Measurements from ENCODE around the gene NOP16. TPM values are rescaled to one million over a fixed set of nuclear protein-coding genes. Genes with fewer than 3 reads are reported as not detected.
"Not testable (repeated sequence)": the region's sequence is repeated elsewhere in the genome, so short reads cannot be mapped to it uniquely, and the experiment has no call there.

NOP16 gene
- polyA plus RNA-seq, 12 donors, result 21.8 to 30.9 (median 26.4) TPM; not detected in 2

DNA sequence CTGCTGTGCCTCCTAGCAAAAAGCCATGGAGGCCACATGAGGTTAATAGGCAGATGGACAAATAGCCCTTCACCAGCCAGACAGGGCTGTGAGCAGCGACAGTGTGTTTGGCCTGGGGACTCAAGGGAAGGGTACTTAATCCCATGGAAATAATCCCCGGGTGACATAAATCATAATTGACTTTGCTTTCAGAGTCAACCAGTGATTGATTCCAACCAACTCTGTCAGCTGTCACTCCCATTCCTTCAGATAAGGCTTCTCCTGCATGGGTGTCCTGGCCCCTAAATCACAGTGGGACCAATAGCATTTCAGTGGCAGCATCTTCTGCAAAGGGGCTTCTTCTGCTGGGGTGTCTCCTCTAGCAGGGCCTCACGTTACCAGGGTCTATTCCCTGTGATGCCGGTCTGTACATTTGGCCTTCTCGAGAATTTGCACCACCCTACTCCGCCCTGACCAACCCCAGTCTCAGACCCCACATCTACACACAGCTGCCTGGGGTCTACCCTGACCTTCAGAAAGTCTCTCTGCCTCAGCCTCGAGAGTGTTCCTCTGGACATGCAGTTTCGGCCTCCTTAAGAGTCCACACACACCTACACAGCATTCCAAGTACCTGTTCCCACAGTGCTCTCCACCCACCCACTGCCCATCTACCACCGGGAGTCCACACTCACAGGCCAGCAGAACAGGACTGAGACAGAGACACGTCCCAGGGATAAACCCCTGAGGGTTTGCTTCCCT lies 24.3 kb upstream of the NOP16 start:
- DNase-seq, result no peak

DNA sequence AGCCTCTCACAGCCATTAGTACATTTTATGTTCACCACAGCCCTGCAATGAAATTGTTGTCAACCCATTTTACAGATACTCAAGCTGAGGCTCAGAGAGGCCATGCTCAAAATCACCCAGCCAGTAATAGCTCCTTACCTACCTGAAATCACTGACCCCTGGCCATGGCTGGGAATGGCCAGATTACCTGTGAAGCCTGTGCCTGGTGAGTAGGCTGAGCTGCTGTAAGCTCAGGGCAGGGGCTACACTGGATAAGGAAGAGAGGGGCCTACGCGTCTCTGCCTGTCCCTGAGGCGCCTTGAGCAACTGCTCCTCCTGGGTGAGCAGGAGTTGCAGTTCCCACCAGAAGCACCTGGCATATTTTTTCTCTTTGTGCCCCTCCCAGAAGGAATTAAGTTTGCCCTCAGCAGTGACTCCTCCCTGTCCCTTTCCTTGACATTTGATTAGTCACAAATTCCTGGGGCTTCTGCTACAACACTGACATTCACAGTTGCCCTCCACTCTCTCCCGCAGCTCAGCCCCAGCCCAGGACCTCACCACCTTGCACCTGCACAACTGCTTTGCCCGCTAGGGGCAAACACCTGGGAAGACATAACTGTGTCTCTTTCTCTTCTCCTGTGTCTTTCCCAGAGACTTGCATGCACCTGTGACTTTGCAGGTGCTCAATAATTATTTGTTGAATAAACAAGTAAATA lies 22.2 kb upstream of the NOP16 start:
- no peak for DNase-seq

DNA sequence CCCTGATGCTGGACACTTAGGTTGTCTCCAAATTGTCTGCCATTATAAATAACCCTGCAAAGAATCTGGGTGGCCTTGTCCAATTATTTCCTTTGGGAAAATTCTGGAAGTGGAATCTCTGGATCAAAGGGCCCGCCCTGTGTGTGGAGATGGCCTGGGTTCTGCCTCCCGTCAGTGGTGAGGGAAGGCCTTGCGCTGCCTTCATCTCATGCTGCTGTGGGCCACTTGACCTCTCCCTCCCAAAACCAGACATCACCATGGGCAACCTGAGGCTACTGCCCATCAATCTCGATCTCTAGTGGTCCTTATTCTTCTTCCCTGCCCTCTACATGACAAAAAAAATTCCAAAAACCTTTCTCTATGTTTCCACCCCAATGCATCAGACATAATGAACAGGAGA lies 21.4 kb upstream of the NOP16 start:
- no peak for DNase-seq

DNA sequence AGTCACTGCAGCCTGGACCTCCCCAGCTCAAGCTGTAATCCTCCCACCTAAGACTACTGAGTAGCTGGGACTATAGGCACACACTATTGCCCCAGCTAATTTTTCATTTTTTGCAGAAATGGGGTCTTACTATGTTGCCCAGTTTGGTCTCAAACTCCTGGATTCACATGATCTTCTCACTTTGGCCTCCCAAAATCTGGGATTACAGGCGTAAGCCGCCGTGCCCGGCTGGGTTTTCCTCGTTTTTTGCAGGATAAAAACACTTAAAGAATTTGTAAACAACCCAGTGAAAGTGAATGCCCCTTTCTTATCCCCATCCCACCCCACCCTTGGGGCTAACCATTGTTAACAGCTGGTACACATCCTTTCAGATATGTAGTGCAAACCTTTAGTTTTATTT lies 20.2 kb upstream of the NOP16 start:
- DNase-seq, result no peak

DNA sequence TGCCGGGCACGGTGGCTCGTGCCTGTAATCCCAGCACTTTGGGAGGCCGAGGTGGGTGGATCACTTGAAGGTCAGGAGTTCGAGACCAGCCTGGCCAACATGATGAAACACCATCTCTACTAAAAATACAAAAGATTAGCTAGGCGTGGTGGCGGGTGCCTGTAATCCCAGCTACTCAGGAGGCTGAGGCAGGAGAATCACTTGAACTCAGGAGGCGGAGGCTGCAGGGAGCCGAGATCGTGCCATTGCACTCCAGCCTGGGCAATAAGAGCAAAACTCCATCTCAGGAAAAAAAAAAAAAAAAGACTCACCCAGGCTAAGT lies 19.8 kb upstream of the NOP16 start:
- not testable (repeated sequence) for DNase-seq

DNA sequence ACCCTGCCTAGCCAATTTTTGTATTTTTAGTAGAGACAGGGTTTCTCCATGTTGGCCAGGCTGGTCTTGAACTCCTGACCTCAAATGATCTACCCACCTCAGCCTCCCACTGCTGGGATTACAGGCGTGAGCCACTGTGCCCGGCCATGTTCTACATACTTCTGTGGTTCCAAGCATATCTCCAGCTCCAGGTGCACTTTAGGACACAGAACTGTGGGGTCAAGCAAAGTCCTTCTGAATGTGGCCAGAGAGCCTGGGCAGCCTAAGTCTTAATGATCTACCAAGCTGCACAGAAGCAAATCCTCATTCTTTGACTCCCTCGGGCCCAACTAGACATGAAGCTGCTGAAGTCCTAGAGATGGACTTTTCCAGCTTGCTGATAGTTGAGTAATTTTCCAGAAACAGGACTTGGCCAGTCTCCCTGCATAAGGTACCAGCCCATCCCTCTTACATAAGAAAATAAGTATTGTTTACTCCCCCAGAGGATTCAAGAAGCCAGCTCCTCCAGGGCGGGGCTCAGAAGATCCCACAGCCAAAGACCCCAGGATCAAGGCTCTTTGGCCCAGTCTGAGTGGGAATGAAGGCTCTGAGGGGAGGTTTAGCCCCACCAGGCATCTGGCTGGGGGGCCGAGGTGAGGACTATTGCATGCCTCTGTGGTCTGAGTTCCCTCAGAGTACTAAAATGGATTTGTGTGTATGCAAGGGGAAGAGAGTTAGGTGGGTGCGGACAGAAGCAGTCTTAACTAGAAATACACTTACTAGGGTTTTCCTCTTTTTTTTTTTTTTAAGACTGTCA lies 19.3 kb upstream of the NOP16 start:
- peak; percentile 33 for DNase-seq

DNA sequence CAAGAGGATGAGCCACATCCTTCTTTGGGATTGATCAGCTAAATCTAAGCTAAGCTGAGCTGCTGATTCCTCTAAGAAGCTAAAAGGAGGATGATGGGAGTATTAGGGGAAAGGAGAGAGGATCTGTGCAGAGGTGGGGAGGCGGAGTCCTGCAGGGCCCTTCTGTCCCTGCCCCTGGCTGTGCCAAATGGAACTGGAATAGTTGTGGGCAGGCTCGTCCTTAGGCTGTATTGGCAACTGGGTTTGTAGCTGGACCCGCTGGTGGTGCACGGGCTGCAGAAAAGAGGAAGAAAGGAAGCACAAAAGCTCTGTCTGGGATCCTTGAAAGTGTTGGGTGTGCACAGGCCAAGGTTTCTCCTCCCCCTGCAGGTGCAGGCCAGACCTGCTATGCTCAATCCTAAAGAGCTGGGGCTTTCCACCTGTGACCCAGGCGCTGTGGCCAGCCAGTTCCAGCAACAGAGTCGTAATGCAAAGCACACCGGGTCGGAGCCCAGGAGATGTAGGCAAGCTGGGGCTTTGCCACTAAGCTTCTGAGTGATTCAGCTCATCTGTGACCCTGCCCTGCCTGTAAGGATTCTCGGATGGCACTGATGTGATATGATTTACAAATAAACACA lies 18.1 kb upstream of the NOP16 start:
- DNase-seq, result no peak

DNA sequence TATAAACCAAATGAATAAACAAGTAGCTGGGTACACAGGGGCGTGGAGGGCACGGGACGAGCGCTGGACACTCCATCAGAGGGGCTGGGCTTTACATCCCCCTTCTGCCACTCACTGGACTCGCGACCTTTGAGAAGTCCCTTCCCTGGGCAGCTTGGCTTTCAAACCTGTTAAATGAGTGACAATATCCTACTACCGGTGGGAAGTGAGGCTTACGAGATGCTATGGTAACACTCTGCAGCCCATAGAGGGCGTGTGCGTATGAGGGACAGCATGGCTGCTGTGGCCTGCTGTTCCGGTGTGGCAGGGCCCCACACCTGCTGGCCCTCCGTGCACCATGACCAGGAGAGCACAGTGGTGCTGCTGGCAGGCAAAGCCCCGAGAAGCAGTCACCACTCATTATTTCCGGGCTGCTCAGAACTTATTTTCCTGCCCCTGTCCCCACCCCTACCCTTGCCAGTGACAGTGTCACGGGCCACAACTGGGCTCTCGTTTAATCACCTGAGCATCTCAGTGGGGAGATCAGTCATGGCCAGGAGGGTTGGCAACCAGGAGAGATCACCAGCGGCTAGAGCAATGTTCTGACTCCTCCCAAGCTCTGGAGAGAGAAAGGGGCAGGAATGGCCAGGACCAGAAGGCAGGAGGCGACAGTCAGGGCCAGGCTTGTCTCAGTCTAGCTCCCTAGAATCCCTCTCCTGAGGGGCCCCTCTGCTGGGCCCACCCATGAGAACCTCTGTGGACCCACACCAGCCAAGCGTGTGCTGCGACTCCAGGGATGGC lies 17.4 kb upstream of the NOP16 start:
- DNase-seq, result no peak

DNA sequence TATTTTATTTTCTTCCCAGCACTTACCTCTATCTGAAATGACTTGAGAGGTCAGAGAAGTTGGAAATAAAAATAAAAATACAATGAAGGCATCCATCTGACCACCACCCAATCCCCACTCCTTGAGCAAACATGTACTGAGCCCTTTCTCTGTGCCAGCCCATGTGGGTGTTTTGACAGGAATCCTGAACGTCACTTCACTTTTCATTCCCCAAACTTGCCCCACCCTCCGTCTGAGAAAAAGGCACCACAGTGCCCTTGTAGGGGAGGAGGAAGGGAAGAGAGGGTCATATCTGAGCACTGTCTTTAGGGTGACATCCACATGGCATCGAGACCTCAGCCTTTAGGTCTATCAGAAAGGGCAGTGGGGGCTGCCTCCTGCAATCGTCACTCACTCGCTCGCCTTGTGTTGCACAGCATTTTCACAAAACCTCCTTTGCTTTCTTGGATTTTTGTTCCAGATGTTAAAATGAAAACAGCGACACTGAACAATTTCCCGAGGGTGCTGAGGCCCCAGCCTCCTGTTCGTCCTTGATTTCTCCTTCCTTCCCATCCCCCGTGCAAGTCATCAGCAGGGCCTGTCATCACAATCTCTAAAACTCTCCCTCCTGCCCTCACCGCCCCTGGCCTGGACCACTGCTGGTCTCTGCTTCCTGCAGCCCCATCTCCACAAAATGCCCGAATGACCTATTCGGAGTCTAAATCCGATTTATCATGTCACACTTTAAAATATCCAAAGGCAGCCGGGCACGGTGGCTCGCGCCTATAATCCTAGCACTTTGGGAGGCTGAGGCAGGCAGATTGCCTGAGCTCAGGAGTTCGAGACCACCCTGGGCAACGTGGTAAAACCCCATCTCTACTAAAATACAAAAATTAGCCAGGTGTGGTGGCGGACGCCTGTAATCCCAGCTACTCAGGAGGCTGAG lies 13.1 kb upstream of the NOP16 start:
- no peak for DNase-seq

DNA sequence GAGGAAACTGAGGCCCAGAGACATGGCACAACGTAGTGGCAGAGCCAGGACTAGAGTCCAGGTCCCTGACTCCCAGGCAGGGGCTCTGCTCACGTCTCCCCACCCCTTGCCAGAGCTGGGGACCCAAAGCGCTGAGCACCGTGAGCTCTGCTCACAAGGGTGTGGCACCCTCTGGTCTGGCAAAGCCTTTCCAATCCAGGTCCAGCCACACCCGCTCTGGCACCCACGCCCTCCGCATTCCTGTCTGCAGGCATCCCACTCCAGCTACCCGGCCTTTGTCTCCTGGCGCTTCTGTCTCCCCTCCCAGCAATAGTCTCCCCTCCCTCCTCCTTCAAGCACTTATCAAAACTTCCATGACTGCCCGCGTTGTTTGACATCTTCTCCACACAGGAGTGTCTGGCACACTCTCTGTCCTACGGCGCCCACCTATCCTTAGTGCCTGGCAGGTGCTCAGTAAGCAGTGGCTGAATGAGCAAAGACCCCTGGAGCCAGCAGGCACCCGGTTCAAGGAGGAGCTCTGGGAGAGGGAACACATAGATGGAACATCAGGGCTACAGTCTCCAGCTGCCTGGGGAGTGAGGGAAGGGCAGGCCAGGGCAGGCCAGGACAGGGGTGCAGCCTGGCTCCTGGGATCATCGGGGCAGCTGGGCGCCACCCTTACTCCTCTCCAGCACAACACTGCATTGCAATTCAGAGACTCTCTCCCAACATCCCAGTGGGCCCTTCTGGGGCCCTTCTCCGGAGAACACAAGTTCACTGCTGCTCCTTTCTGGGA lies 12.2 kb upstream of the NOP16 start:
- no peak for DNase-seq

DNA sequence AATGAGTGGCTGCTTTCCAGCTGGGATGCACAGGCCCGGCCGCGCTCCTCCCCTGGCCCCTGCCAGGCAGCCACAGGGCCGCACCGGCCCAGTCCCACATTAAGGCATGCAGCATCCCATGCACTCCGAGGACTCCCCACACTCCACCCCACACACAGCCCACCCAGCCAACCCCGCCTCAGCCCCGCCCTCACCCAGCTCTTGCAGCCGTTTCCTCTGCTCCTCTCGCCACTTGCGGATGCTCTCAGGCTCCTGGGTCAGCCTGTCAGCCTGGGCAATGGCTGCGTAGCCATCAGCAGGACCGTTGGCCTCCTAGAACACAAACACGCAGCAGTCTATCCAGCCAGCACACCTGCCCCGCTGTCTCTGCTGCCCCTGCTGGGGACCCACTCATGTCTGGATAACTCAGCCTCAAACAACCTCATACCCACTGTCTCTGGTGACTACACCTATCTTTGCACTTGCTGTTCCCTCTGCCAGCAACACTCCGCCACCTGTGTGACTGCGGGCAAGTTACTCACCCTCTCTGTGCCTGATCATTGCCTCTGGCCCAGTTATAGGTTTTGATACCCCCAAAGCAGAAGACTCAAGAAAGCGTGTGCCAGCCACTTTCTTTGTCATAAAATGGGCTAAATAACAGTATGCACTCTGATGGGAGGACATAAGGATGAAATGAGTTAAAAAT lies 9.5 kb upstream of the NOP16 start:
- no peak for DNase-seq

DNA sequence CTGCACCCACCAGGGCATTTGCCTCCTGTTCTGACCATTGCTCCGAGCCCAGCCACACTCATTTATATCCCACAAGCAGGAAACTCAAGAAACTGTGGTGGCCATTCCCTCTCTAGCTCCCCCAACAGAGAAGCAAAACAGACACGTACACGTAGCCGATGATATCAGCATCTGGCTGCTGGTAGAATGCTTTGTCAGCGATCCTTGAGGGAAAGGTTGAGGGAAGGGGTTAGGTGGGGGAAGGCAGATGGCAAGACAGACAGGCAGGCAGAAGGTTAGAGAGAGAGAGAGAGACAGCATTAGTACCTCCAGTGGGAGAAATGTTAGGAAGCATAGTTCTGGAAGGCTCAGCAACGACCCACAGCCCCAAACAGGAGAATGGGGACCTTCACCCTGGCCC lies 7.9 kb upstream of the NOP16 start:
- DNase-seq, result no peak

DNA sequence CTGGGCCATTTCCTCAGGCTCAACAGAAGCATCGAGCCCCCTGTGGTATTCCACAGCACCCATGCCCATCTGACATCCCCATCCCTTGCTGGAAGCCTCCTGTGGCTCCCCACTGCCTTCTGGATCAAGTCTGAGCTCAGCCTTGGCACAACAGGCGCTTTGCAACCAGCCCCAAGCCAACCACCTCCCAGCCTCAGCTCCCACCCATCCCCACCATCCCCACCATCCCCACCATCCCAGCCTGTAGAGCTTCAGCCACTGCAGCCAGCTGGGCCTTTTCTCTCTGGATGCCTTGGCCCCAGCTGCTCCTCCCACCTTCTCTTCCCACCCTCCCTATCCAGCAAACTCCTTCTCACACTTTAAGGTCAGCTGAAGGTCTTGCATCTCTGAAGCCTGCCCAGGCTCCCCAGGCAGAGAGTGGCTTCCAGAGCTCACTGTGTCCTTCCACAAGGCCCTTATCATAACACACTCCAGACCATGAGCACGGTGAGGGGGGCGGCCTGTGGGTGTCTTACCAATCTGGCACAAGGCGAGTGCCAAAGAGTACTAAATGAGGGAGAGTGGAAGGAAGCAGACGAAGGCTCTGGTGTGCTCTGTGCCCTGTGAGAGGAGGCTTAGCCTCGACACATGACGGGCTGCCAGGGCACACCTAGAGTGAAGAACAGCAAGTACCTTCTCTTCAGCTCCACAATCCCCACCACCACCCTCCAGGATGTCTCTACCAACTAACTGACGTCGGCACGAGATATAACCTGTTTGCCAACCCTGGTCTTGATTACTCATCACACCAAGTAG lies 6.7 kb upstream of the NOP16 start:
- no peak for DNase-seq

DNA sequence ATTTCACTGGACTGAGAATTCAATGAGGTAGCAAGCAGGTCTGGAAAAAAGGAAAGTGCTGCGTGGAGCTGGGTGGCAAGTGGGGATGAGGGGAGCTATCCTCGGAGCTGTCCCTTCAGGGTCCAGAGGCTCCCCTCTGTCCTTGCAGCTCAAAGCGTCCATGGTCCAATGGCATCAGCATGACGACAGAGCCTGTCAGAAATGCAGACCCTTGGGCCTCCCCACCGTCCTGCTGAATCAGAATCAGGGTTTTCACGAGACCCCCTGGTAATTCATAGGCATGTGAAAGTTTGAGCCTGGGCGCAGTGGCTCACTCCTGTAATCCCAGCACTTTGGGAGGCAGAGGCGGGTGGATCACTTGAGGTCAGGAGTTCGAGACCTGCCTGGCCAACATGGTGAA lies 5.7 kb upstream of the NOP16 start:
- no peak for DNase-seq

DNA sequence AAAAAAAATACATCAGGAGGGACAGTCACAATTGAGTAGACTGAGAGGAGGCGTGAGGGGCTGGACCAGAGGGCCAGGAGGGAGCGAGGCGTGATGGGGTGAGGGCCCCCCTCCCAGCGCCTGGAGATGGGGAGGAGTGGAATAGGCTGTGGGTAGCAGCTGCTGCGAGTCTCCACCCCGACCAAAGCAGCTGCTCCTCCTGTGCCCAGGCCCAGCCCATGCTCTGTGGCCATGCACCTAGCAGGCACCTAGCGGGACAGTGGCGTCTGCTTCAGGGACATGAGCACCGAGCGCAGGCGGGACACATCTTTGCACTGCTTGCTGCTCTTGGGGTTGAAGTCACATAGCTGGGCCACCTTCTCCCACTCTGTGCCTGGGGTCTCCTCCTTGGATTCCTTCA lies 4.1 kb upstream of the NOP16 start:
- DNase-seq, result no peak

DNA sequence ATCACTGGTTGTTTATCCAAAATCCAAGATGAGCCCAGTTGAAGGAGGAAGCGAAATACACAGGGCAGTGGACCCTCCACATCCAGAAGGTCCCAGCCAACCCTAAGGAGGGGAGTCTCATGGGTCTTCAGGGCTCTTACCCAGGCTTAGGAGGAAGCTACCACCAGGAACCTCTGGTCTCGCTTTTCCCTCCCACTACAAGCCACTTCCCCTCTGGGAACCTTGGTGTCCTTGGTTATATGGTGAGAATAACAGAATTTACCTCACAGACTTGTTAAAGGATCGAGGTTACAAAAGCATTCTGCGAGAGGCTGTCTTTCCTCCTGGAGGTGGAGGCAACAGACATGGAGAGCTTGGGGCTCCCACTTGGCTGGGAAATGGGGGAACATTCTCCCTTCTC lies 3.6 kb upstream of the NOP16 start:
- DNase-seq, result no peak

DNA sequence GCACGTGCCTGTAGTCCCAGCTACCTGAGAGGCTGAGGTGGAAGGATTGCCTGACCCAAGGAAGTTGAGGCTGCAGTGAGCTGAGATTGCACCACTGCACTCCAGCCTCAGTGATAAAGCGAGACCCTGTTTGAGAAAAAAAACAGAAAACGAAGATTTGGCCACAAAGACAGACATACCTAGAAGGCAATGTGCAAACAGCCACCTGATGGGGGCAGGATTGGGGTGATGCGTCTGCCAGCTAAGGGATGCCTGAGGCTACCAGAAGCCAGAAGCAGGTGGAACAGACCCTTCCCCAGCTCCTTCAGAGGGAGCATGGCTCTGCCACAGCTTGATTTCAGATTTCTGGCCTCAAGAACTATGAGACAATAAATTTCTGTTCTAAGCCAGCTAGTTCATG lies 3.1 kb upstream of the NOP16 start:
- no peak for DNase-seq

Data from muscle of arm (tissue), 12 donors.